ENCODE measurements around the gene MSL3B.

MSL3B gene

GRCh38 chr2:233815861-233816260 is 52.3 kb downstream of the MSL3B start:
- no peaks in the 10 kb centered on the region for H3K27me3 ChIP-seq (ENCODE audit: insufficient read depth, poor library complexity, severe bottlenecking)
- H3K27ac ChIP-seq (replicated peaks): no peak overlapping the region
- no peak for TF ChIP-seq SPI1 (IDR thresholded peaks at IDR 0.05; ENCODE audit: borderline replicate concordance, low read depth)
- no peak for TF ChIP-seq CTCF (IDR thresholded peaks at IDR 0.05; ENCODE audit: insufficient read depth, low read length)
- TF ChIP-seq REST (IDR thresholded peaks at IDR 0.05; ENCODE audit: insufficient replicate concordance, low read depth): no peak
- no peak for TF ChIP-seq POLR2AphosphoS5 (IDR thresholded peaks at IDR 0.05; ENCODE audit: low read depth)
- no peak for TF ChIP-seq GABPA (IDR thresholded peaks at IDR 0.05; ENCODE audit: low read depth)
- H3K4me3 ChIP-seq (replicated peaks; ENCODE audit: insufficient read depth, low read length): no peak overlapping the region
- DNase-seq (ENCODE audit: low read depth in 1 of 2, low spot score in 1 of 2): no peak
